ENCODE results near the gene LHX1. TPM values are rescaled to one million over a fixed set of nuclear protein-coding genes. Genes with fewer than 3 reads are reported as not detected.
A peak's percentile ranks its signal among the peaks of the same experiment; 100 is the strongest.

LHX1 gene
- polyA plus RNA-seq, 4 donors, result 83.8 to 102 (median 92.7) TPM

- DNase-seq (ENCODE audit: low read depth in 4 of 4, low spot score in 3 of 4), result no peak
These were observed 16.0 kb upstream of the LHX1 start for GRCh38 chr17:36921095-36921851.

- DNase-seq (ENCODE audit: low read depth in 4 of 4, low spot score in 3 of 4), result no peak
These were observed 15.1 kb upstream of the LHX1 start for GRCh38 chr17:36922175-36922574.

GRCh38 chr17:36923814-36924221 is 13.5 kb upstream of the LHX1 start:
- no peak for DNase-seq (ENCODE audit: low read depth in 4 of 4, low spot score in 3 of 4)

- DNase-seq (ENCODE audit: low read depth in 4 of 4, low spot score in 3 of 4), result no peak
These were observed 11.0 kb upstream of the LHX1 start for GRCh38 chr17:36926226-36926625.

GRCh38 chr17:36926701-36927100 is 10.6 kb upstream of the LHX1 start:
- DNase-seq (ENCODE audit: low read depth in 4 of 4, low spot score in 3 of 4), result no peak

- no peak for DNase-seq (ENCODE audit: low read depth in 4 of 4, low spot score in 3 of 4)
These were observed 8.6 kb upstream of the LHX1 start for GRCh38 chr17:36928471-36929345.

GRCh38 chr17:36929851-36930582 is 7.3 kb upstream of the LHX1 start:
- no peak for DNase-seq (ENCODE audit: low read depth in 4 of 4, low spot score in 3 of 4)

GRCh38 chr17:36930583-36930900 is 6.7 kb upstream of the LHX1 start:
- no peak for DNase-seq (ENCODE audit: low read depth in 4 of 4, low spot score in 3 of 4)

GRCh38 chr17:36931096-36931696 is 6.1 kb upstream of the LHX1 start:
- DNase-seq (ENCODE audit: low read depth in 4 of 4, low spot score in 3 of 4), result no peak

GRCh38 chr17:36931697-36932382 is 5.4 kb upstream of the LHX1 start:
- no peak for DNase-seq (ENCODE audit: low read depth in 4 of 4, low spot score in 3 of 4)

GRCh38 chr17:36932383-36932693 is 4.9 kb upstream of the LHX1 start:
- no peak for DNase-seq (ENCODE audit: low read depth in 4 of 4, low spot score in 3 of 4)

- no peak for DNase-seq (ENCODE audit: low read depth in 4 of 4, low spot score in 3 of 4)
These were observed 4.4 kb upstream of the LHX1 start for GRCh38 chr17:36932694-36933511.

- no peak for DNase-seq (ENCODE audit: low read depth in 4 of 4, low spot score in 3 of 4)
These were observed 3.6 kb upstream of the LHX1 start for GRCh38 chr17:36933512-36934143.

- DNase-seq (ENCODE audit: low read depth in 4 of 4, low spot score in 3 of 4), result no peak
These were observed 3.1 kb upstream of the LHX1 start for GRCh38 chr17:36934144-36934691.

GRCh38 chr17:36934692-36935630 is 2.3 kb upstream of the LHX1 start:
- DNase-seq (ENCODE audit: low read depth in 4 of 4, low spot score in 3 of 4), result no peak

GRCh38 chr17:36935671-36936454 is 1.4 kb upstream of the LHX1 start:
- DNase-seq (ENCODE audit: low read depth in 4 of 4, low spot score in 3 of 4), result no peak

GRCh38 chr17:36936455-36937000 is 747 bp upstream of the LHX1 start:
- DNase-seq (ENCODE audit: low read depth in 4 of 4, low spot score in 3 of 4), result peak in 1 of 4 donors; percentile 78
